ENCODE data around the gene NDUFS6.

NDUFS6 gene

GRCh38 chr5:1779021-1779680 lies 22.1 kb upstream of the NDUFS6 start:
- no peaks in the 10 kb centered on the region for H3K79me2 ChIP-seq (ENCODE audit: insufficient read depth, low read length)
- H3K4me2 ChIP-seq (ENCODE audit: low read length) = no peak overlapping the region
- no peaks in the 10 kb centered on the region for H3F3A ChIP-seq (ENCODE audit: insufficient read depth, low read length)
- no peak overlapping the region for H3K27ac ChIP-seq (ENCODE audit: low read depth, low read length, poor library complexity, severe bottlenecking)
- no peak overlapping the region for H3K9ac ChIP-seq (ENCODE audit: low read length)
- H3K9me2 ChIP-seq (ENCODE audit: low read depth, low read length) = no peaks in the 10 kb centered on the region
- no peak overlapping the region for H3K4me3 ChIP-seq (ENCODE audit: low read depth, low read length, poor library complexity, severe bottlenecking)
- peaks cover 25% of the 10 kb centered on the region for H3K4me1 ChIP-seq (ENCODE audit: insufficient read depth, low read length, severe bottlenecking)
- no peaks in the 10 kb centered on the region for H4K20me1 ChIP-seq (ENCODE audit: insufficient read depth, low read length)
- H3K9me3 ChIP-seq (ENCODE audit: low read length) = no peaks in the 10 kb centered on the region
- H2AFZ ChIP-seq (ENCODE audit: low read length) = no peak overlapping the region
- H3K27me3 ChIP-seq (ENCODE audit: insufficient read depth, low read length) = no peaks in the 10 kb centered on the region
- TF ChIP-seq EZH2 (IDR thresholded peaks at IDR 0.05; ENCODE audit: borderline replicate concordance, low read length) (no peak), CTCF (IDR thresholded peaks at IDR 0.05; ENCODE audit: low read length) (no peak)
- H3K36me3 ChIP-seq (ENCODE audit: insufficient read depth, low read length) = no peaks in the 10 kb centered on the region

- Histone ChIP-seq H4K20me1 (ENCODE audit: insufficient read depth, low read length) (no peaks in the 10 kb centered on the region), H3K9ac (ENCODE audit: low read length) (no peak overlapping the region), H3K27me3 (ENCODE audit: insufficient read depth, low read length) (no peaks in the 10 kb centered on the region), H3K27ac (ENCODE audit: low read depth, low read length, poor library complexity, severe bottlenecking) (no peak overlapping the region), H3K9me2 (ENCODE audit: low read depth, low read length) (no peaks in the 10 kb centered on the region), H3K79me2 (ENCODE audit: insufficient read depth, low read length) (no peaks in the 10 kb centered on the region), H3K4me1 (ENCODE audit: insufficient read depth, low read length, severe bottlenecking) (peaks cover 30% of the 10 kb centered on the region), H3K4me3 (ENCODE audit: low read depth, low read length, poor library complexity, severe bottlenecking) (no peak overlapping the region), H2AFZ (ENCODE audit: low read length) (no peak overlapping the region), H3F3A (ENCODE audit: insufficient read depth, low read length) (no peaks in the 10 kb centered on the region), H3K36me3 (ENCODE audit: insufficient read depth, low read length) (no peaks in the 10 kb centered on the region), H3K4me2 (ENCODE audit: low read length) (no peak overlapping the region), H3K9me3 (ENCODE audit: low read length) (no peaks in the 10 kb centered on the region)
- no peak for TF ChIP-seq CTCF (IDR thresholded peaks at IDR 0.05; ENCODE audit: low read length)
- TF ChIP-seq EZH2 (IDR thresholded peaks at IDR 0.05; ENCODE audit: borderline replicate concordance, low read length) = no peak
These were observed 21.2 kb upstream of the NDUFS6 start for GRCh38 chr5:1779782-1780613.

- Histone ChIP-seq H3K4me2 (ENCODE audit: low read length) (no peak overlapping the region), H3K27ac (ENCODE audit: low read depth, low read length, poor library complexity, severe bottlenecking) (no peak overlapping the region), H3K36me3 (ENCODE audit: insufficient read depth, low read length) (no peaks in the 10 kb centered on the region), H4K20me1 (ENCODE audit: insufficient read depth, low read length) (no peaks in the 10 kb centered on the region), H3K9ac (ENCODE audit: low read length) (no peak overlapping the region), H3K27me3 (ENCODE audit: insufficient read depth, low read length) (no peaks in the 10 kb centered on the region), H3K4me1 (ENCODE audit: insufficient read depth, low read length, severe bottlenecking) (peaks cover 32% of the 10 kb centered on the region), H2AFZ (ENCODE audit: low read length) (no peak overlapping the region), H3K9me3 (ENCODE audit: low read length) (no peaks in the 10 kb centered on the region), H3K9me2 (ENCODE audit: low read depth, low read length) (no peaks in the 10 kb centered on the region), H3K79me2 (ENCODE audit: insufficient read depth, low read length) (no peaks in the 10 kb centered on the region), H3K4me3 (ENCODE audit: low read depth, low read length, poor library complexity, severe bottlenecking) (no peak overlapping the region), H3F3A (ENCODE audit: insufficient read depth, low read length) (no peaks in the 10 kb centered on the region)
- no peak for TF ChIP-seq CTCF (IDR thresholded peaks at IDR 0.05; ENCODE audit: low read length)
- TF ChIP-seq EZH2 (IDR thresholded peaks at IDR 0.05; ENCODE audit: borderline replicate concordance, low read length) = no peak
These were observed 20.6 kb upstream of the NDUFS6 start for GRCh38 chr5:1780614-1780930.
